HG03095 (cell line): ENCODE measurements around the gene NTRK1.

Source experiments
- ATAC-seq: cut with Tn5 transposase; IDR thresholded peaks from one replicate; pipeline ENCODE4 v1.9.1; 2021; ENCODE audit warnings: moderate library complexity; ENCODE audit not compliant: unreplicated experiment

NTRK1 gene

GRCh38 chr1:156836892-156837291 is 23.8 kb upstream of the NTRK1 start:
- ATAC-seq = no peak

- ATAC-seq = no peak
Observed at GRCh38 chr1:156838972-156839371, 21.7 kb upstream of the NTRK1 start.

GRCh38 chr1:156839426-156840109 is 21.1 kb upstream of the NTRK1 start:
- ATAC-seq = no peak

GRCh38 chr1:156840186-156840897 is 20.3 kb upstream of the NTRK1 start:
- no peak for ATAC-seq

- ATAC-seq = no peak
Observed at GRCh38 chr1:156840898-156841279, 19.8 kb upstream of the NTRK1 start.

GRCh38 chr1:156841295-156841855 is 19.3 kb upstream of the NTRK1 start:
- no peak for ATAC-seq

GRCh38 chr1:156842618-156843300 is 17.9 kb upstream of the NTRK1 start:
- no peak for ATAC-seq

- no peak for ATAC-seq
Observed at GRCh38 chr1:156844102-156844501, 16.6 kb upstream of the NTRK1 start.

GRCh38 chr1:156844638-156845037 is 16.0 kb upstream of the NTRK1 start:
- ATAC-seq = no peak

GRCh38 chr1:156845055-156845952 is 15.4 kb upstream of the NTRK1 start:
- ATAC-seq = no peak

- ATAC-seq = no peak
Observed at GRCh38 chr1:156845953-156846545, 14.6 kb upstream of the NTRK1 start.

- no peak for ATAC-seq
Observed at GRCh38 chr1:156846643-156847042, 14.0 kb upstream of the NTRK1 start.

GRCh38 chr1:156847591-156848460 is 12.8 kb upstream of the NTRK1 start:
- no peak for ATAC-seq

- ATAC-seq = no peak
Observed at GRCh38 chr1:156848461-156849150, 12.1 kb upstream of the NTRK1 start.

GRCh38 chr1:156849151-156849496 is 11.5 kb upstream of the NTRK1 start:
- no peak for ATAC-seq

- ATAC-seq = no peak
Observed at GRCh38 chr1:156851779-156852417, 8.8 kb upstream of the NTRK1 start.

GRCh38 chr1:156852418-156852874 is 8.2 kb upstream of the NTRK1 start:
- ATAC-seq = no peak

- no peak for ATAC-seq
Observed at GRCh38 chr1:156853761-156854160, 6.9 kb upstream of the NTRK1 start.
